ENCODE data around the gene ALDH3B2.

The ALDH3B2 gene

DNA sequence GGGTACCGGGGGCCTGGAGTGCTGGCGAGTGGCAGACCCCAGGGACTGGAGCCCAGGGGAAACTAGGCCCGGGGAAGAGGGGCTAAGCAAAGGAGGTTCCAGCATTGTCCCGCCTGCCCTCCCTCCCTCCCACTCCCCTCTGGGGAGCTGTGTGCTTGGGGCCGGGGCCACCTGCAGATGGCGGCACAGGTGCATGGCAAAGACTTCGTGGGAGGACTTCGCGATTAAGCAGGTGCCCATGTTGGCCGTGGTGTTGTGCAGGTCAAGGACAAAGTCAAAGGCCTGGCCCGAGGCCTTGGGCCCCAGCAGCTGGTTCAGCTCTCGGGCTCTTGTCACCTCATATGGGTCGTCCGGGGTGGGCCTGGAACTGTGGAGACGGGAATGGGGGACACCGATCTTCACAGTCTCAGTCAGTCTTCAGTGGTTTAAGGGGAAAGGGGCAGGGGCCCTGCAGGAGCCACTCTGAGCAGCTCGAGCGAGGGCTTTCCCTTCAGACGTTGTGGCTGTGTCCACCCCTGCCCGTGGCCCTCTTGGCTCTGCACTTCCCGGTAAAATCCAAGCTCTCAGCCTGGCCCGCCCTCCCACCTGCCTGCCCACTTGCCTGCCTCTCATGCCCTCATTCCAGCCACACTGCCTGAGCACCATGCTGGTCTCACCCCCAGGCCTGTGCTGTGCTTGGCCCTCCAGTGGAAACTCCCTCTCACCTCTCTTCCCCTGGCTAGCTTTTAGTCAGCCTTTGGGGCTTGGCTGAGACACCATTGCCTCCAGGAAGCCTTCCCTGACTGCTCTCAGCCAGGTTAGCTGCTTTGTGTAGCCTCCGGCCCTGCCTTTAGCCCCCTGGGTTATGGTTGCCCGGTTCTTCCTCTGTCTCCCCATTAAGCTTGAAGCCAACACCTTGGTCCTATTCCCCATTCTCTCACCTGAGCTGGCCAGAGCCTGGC, 28.6 kb downstream of the ALDH3B2 start:
- TF ChIP-seq, protein P1, sequence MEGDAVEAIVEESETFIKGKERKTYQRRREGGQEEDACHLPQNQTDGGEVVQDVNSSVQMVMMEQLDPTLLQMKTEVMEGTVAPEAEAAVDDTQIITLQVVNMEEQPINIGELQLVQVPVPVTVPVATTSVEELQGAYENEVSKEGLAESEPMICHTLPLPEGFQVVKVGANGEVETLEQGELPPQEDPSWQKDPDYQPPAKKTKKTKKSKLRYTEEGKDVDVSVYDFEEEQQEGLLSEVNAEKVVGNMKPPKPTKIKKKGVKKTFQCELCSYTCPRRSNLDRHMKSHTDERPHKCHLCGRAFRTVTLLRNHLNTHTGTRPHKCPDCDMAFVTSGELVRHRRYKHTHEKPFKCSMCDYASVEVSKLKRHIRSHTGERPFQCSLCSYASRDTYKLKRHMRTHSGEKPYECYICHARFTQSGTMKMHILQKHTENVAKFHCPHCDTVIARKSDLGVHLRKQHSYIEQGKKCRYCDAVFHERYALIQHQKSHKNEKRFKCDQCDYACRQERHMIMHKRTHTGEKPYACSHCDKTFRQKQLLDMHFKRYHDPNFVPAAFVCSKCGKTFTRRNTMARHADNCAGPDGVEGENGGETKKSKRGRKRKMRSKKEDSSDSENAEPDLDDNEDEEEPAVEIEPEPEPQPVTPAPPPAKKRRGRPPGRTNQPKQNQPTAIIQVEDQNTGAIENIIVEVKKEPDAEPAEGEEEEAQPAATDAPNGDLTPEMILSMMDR (IDR thresholded peaks at IDR 0.05), result no peak
- H3K27ac ChIP-seq, result no peak overlapping the region
- H3K4me3 ChIP-seq, result no peak overlapping the region
- H3K36me3 ChIP-seq, result no peaks in the 10 kb centered on the region
- peaks cover 0 to 2% (median 0%) of the 10 kb centered on the region in 3 donors for H3K9me3 ChIP-seq
- H3K27me3 ChIP-seq, result peaks cover 0 to 63% of the 10 kb centered on the region in 2 donors
- H3K4me1 ChIP-seq, result no peaks in the 10 kb centered on the region
- intact Hi-C loops (cut with DNase I; ENCODE audit: low total_unique reads), result no loop called here
- DNase-seq, result no peak

DNA sequence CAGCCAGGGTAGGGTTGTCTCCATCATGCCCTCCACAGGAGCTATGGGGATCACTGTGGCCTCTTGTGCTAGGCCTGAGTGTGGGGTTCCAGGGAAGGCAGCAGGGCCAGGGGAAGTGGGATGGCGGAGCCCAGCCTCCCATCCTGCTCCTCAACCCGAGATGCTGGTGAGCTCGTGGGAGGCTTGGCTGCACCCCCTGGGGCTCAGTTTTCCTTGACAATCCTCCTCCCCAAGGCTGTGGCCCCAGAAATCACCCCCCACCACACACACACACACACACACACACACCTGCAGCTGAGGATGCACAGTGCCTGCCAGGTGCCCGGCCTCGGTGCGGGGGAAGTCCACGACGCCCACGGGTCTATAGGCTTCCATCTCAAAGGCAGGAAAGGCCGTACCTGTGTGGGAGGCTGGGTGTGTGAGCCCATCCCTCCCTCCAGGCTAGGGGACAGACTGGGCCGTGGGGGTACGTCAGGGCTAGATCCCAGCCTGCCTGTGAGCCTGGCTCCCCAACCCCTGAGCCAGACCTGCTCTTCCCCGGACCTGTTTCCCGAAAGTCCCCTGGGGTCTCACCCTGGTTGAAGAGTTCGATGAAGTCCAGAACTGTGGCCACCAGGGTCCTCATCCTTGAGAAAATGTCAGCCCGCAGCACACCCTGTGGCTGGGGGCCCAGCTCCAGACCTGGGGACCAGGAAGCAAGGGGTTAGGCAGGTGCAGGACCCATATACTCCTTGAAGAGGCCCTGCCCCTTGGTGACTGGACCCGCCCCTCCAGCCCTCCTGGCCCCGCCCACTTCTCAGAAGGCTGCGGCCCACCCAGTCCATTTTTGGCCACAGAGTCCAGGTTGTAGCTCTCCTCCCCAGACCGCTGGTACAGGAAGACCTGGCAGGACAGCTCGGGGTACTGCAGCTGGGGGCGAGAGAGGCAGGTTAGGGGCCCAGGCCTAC, 29.7 kb downstream of the ALDH3B2 start:
- Histone ChIP-seq H3K27me3 (peaks cover 0 to 64% of the 10 kb centered on the region in 2 donors), H3K27ac (no peak overlapping the region), H3K4me3 (no peak overlapping the region), H3K4me1 (no peaks in the 10 kb centered on the region), H3K36me3 (no peaks in the 10 kb centered on the region), H3K9me3 (peaks cover 0 to 2% (median 0%) of the 10 kb centered on the region in 3 donors)
- TF ChIP-seq, protein P1 (IDR thresholded peaks at IDR 0.05), result no peak
- no peak for DNase-seq
- intact Hi-C loops (cut with DNase I; ENCODE audit: low total_unique reads), result no loop called here

DNA sequence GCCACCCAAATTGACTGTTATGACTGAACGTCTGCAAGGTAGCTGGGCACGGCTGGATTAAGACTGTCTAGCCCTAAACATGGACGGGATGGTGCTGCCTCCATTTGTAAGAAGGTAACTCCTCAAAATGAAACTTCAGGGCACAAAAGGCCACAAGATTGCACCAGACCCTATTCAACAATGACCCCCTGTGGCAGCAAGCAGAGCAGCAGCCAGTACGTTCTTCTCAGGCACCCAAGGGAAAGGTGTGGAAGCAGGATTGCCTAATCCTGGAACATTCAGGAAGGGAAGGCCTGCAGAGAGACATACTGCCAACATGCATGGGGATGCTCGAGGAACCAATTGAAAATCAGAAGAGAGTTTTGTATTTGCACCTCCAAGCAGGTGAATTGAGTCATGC, 30.4 kb downstream of the ALDH3B2 start:
- no peak for DNase-seq
- Histone ChIP-seq H3K27ac (no peak overlapping the region), H3K4me1 (no peaks in the 10 kb centered on the region), H3K9me3 (peaks cover 0 to 2% (median 0%) of the 10 kb centered on the region in 3 donors), H3K4me3 (no peak overlapping the region), H3K36me3 (no peaks in the 10 kb centered on the region), H3K27me3 (peaks cover 0 to 64% of the 10 kb centered on the region in 2 donors)
- intact Hi-C loops (cut with DNase I; ENCODE audit: low total_unique reads), result no loop called here
- TF ChIP-seq, protein P1 (IDR thresholded peaks at IDR 0.05), result no peak

GRCh38 chr11:67642173-67643120, 32.0 kb downstream of the ALDH3B2 start:
- H3K9me3 ChIP-seq, result peaks cover 0 to 2% (median 0%) of the 10 kb centered on the region in 3 donors
- H3K36me3 ChIP-seq, result no peaks in the 10 kb centered on the region
- no peaks in the 10 kb centered on the region for H3K4me1 ChIP-seq
- intact Hi-C loops (cut with DNase I; ENCODE audit: low total_unique reads), result no loop called here
- no peak overlapping the region for H3K4me3 ChIP-seq
- TF ChIP-seq, protein P1 (IDR thresholded peaks at IDR 0.05), result no peak
- DNase-seq, result no peak
- no peak overlapping the region for H3K27ac ChIP-seq
- peaks cover 0 to 49% of the 10 kb centered on the region in 2 donors for H3K27me3 ChIP-seq
